Astrocyte of the cerebellum (primary cell): Measurements from ENCODE around the gene COL1A2.

Experiments
- DNase-seq: peaks from one replicate; pipeline ENCODE4 v3.0.0-alpha.2; 2011; ENCODE audit warnings: low read depth
- H3K4me3 ChIP-seq: 2 replicates; pipeline ENCODE4 v1.5.1; 2011; ENCODE audit warnings: mild to moderate bottlenecking, low read depth, low read length, moderate library complexity
- in situ Hi-C: cut with HindIII; loops from 2 replicates; pipeline ENCODE4 v1.10.0; 2017; ENCODE audit warnings: low sequenced_read_pairs
- TF ChIP-seq, protein P1 (sequence below): IDR thresholded peaks from 2 replicates; pipeline ENCODE4 v1.5.1; 2012; ENCODE audit warnings: low read length, low read depth, moderate library complexity, mild to moderate bottlenecking; ENCODE audit errors: missing control alignments

The COL1A2 gene

DNA sequence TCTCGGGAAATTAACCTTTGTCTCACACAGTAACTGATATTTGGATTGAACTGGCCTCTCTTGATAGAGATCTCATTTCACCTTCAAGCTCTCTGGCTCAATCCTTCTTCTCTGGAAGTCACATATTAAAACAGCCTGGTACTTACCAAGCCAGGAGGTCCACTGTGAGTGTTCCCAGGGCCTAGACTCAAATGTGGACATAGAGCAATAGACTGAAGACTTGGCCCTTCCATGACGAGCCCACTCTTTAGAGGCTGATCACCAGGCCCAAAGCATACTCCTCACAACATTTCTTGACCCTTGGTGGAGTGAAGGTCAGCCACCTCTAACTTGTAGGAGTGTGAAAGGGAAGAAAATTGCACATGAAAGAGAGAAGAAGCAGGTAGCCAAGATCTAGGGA is 38.5 kb downstream of the COL1A2 start:
- TF ChIP-seq, protein P1, sequence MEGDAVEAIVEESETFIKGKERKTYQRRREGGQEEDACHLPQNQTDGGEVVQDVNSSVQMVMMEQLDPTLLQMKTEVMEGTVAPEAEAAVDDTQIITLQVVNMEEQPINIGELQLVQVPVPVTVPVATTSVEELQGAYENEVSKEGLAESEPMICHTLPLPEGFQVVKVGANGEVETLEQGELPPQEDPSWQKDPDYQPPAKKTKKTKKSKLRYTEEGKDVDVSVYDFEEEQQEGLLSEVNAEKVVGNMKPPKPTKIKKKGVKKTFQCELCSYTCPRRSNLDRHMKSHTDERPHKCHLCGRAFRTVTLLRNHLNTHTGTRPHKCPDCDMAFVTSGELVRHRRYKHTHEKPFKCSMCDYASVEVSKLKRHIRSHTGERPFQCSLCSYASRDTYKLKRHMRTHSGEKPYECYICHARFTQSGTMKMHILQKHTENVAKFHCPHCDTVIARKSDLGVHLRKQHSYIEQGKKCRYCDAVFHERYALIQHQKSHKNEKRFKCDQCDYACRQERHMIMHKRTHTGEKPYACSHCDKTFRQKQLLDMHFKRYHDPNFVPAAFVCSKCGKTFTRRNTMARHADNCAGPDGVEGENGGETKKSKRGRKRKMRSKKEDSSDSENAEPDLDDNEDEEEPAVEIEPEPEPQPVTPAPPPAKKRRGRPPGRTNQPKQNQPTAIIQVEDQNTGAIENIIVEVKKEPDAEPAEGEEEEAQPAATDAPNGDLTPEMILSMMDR: no peak
- in situ Hi-C loops: loop anchor here (10.0 to 25.0 kb wide), 3 partner anchors 148 to 1254 kb away; partner anchors contain the start of gene ASB4
- H3K4me3 ChIP-seq: no peak overlapping the region
- DNase-seq: no peak

DNA sequence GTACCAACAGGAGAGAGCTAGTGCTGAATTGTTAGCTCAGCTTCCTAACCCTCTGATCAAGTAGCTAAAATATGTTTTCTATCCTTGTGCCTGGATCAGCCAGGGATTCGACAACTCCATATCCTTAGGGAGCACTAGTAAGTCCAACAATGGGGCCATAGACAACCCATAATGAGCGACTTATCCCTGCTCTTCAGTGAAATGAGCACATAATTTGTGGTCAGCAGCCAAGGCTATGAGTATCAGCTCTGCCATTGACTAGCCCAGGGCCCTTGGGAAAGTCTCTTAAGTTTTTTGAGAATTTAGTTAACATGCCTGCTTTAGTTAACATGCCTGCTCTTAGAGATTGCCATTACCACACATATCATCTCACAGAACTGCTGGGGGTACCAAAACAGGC is 39.3 kb downstream of the COL1A2 start:
- H3K4me3 ChIP-seq: no peak overlapping the region
- in situ Hi-C loops: loop anchor here (10.0 to 25.0 kb wide), 3 partner anchors 149 to 1253 kb away; partner anchors contain the start of gene ASB4
- DNase-seq: no peak
- TF ChIP-seq, protein P1: no peak

DNA sequence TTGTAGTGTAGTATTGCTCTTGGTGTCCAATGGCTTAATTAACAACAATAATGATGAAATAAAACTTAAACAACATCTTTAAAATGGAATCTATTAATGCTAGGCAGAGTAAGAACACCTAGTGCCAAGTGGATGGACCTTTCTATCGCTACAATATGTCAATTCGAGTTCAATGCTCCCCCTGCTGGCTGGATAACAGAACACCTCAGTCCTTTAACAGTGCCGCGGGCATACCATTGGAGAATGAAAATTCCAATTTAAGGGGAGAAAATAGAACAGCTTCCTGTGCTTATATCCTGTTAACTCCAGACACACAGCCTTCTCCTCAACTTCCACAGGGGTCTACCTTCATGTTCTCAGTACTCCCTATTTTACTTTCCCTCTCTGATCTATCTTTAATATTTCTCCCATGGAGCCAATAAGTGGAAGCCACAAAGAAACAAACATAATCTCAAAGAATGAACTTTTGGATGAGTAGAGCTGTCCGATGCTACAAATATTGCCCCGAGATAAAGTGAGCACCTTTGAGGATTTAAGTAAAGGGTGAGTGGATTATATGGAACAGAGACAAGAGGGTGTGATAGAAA is 41.4 kb downstream of the COL1A2 start:
- peak; percentile 78 for DNase-seq
- TF ChIP-seq, protein P1: peak; percentile 82

DNA sequence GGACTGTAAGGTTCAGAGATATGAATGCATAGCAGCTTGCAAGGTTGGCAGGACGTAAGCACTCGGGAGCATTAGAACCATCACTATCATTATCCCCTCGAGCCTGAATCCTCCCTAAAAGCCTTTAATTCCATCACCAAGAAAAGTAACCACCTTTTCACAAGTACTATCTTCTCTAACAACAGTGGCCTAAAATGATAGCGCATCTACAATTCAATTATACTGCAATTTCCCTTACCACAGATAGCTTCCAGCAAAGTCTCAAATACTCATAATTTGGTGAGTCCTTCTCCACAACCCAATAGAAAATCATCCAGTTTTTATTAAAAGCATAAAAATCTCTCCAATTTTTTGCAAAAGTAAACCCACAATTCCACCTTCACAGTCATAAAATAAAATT is 42.0 kb downstream of the COL1A2 start:
- no peak for DNase-seq
- in situ Hi-C loops: loop anchor here (10.0 to 25.0 kb wide), 3 partner anchors 152 to 1251 kb away; partner anchors contain the start of gene ASB4
- TF ChIP-seq, protein P1: no peak
- H3K4me3 ChIP-seq: no peak overlapping the region

More for the DNA sequence above, 41.4 kb downstream of the COL1A2 start:
- in situ Hi-C loops: loop anchor here (10.0 to 25.0 kb wide), 3 partner anchors 151 to 1251 kb away; partner anchors contain the start of gene ASB4
- no peak overlapping the region for H3K4me3 ChIP-seq

DNA sequence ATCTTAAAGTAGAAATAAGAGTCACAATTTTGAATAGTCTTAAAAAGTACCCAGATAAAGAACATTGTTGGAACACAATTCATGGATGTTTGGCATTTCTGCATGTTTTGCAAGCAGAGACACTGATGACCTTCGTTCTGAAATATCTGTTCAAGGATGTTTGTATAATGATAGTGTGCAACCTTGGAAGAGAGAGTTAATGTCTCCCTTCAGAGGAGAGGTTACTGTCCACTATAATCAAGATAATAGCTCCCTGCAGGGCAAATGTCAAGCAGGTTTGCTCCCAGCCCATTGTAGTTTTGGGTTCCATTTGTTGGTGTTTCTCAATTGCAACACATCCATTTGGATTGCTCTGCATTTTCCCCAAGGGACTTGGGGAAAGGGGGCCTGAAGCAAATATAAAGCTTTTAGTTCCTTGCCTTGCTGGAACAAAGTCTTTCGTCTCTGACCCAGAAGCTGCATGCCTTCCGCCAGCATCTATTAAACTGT is 45.2 kb downstream of the COL1A2 start:
- TF ChIP-seq, protein P1: no peak
- in situ Hi-C loops: loop anchor here (10.0 to 25.0 kb wide), 3 partner anchors 155 to 1247 kb away; partner anchors contain the start of gene ASB4
- H3K4me3 ChIP-seq: no peak overlapping the region
- no peak for DNase-seq

DNA sequence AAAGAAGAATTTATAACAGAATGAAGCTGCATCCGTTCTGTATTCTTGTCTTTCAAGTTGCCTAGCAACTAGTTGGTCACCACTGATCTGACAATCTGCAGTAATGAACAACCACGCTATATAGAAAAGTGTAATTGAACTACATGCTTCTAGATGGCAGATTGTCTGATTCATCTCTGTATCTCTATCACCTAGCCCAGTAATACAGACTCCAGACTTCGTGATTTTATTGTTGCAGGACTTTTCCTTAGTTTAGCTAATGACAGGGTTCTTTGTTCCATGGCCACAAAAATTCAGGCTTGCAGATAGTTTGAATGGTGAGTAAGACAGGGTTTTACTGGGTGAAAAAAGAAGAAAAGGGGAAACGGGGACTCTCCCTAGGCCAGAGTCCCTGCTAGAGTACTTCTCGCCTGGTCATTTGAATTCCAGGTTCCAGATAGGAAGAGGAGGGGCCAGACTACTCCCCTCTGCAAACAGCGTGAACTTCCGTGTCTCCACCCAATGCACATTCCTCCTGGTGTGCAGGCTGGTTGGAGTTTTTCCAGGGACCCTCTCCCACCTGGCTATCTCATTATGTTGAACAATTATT is 45.9 kb downstream of the COL1A2 start:
- H3K4me3 ChIP-seq: no peak overlapping the region
- no peak for DNase-seq
- TF ChIP-seq, protein P1: no peak
- in situ Hi-C loops: loop anchor here (25.0 kb wide), 2 partner anchors 1047 to 1247 kb away; partner anchors contain the start of gene ASB4
